ENCODE measurements around the gene FBXO24. TPM values are rescaled to one million over a fixed set of nuclear protein-coding genes. Genes with fewer than 3 reads are reported as not detected.

The FBXO24 gene
- total and polyA plus RNA-seq, 2 of the 8 experiments (the other 6 are each of a cell fraction or from before 2014, with no cell fraction given), result 0.35 to 0.57 TPM

- H3K36me3 ChIP-seq (ENCODE audit: control insufficient read depth in 2 of 4, insufficient read depth in 4 of 4, low read length in 3 of 4), result no peaks in the 10 kb centered on the region
- H3K23ac ChIP-seq (ENCODE audit: insufficient read length), result no peak overlapping the region
- 89% methylated on average over 4 of the region's 4 CpGs; no CpG with 5 or more reads in 1 of the 2 experiments for WGBS, 2 experiments (ENCODE audit: extremely low coverage in 1 of 2, insufficient coverage in 1 of 2, insufficient read length in 1 of 2, insufficient replicate concordance in 2 of 2, low coverage in 1 of 2, low lambda C conversion rate in 2 of 2, missing lambda C conversion rate in 1 of 2)
- no peak overlapping the region for H4K91ac ChIP-seq (replicated peaks; ENCODE audit: insufficient read length, low read length)
- no peak overlapping the region for H3K4ac ChIP-seq (replicated peaks; ENCODE audit: insufficient read length, low read depth, low read length)
- H2BK120ac ChIP-seq (replicated peaks; ENCODE audit: low read depth, low read length), result no peak overlapping the region
- H2AFZ ChIP-seq (ENCODE audit: low read length), result no peak overlapping the region
- H3K9me3 ChIP-seq (ENCODE audit: insufficient read depth in 2 of 2, low read depth in 1 of 2, low read length in 1 of 2), result no peaks in the 10 kb centered on the region
- no peak for FAIRE-seq
- no peak overlapping the region for H4K8ac ChIP-seq (ENCODE audit: extremely low read depth, insufficient read depth, low read length)
- H3K23me2 ChIP-seq (ENCODE audit: low read depth, low read length), result peaks cover 9% of the 10 kb centered on the region; the same call in 1 of the 2 replicates
- H3K27ac ChIP-seq (ENCODE audit: low read depth, low read length), result no peak overlapping the region
- no peak overlapping the region for H3K4me3 ChIP-seq (ENCODE audit: extremely low read depth in 1 of 4, insufficient read depth in 2 of 4, low read depth in 3 of 4, low read length in 4 of 4)
- peaks cover 1 to 2% of the 10 kb centered on the region in 2 experiments for H4K20me1 ChIP-seq (replicated peaks in 1 of 2; ENCODE audit: control insufficient read depth in 1 of 2, insufficient read depth in 2 of 2, low read length in 2 of 2)
- no peak for DNase-seq (ENCODE audit: low read depth in 1 of 2, low spot score in 2 of 2)
- no peak for TF ChIP-seq FOSL1 (IDR thresholded peaks at IDR 0.05; ENCODE audit: insufficient read depth, low read depth, low read length)
- no peak for TF ChIP-seq SIN3A (conservative IDR thresholded peaks at IDR 0.05 in 1 of 2, IDR thresholded peaks at IDR 0.05 in 1 of 2; ENCODE audit: low read depth in 1 of 2, low read length in 2 of 2)
- TF ChIP-seq TEAD4 (IDR thresholded peaks at IDR 0.05; ENCODE audit: low read depth, low read length), result no peak
- no peak for TF ChIP-seq ASH2L (IDR thresholded peaks at IDR 0.05; ENCODE audit: low read length)
- no peak for TF ChIP-seq EP300 (IDR thresholded peaks at IDR 0.05; ENCODE audit: borderline replicate concordance in 1 of 2, low read depth in 2 of 2, low read length in 2 of 2)
- TF ChIP-seq NANOG (IDR thresholded peaks at IDR 0.05; ENCODE audit: insufficient read depth, low read depth, low read length, poor library complexity, severe bottlenecking), result no peak
- no peak overlapping the region for H2BK12ac ChIP-seq (ENCODE audit: low read depth, low read length)
- H3K9ac ChIP-seq (replicated peaks in 1 of 4; ENCODE audit: extremely low read depth in 1 of 4, low read depth in 3 of 4, low read length in 3 of 4), result no peak overlapping the region
- no peak overlapping the region for H3K56ac ChIP-seq (replicated peaks; ENCODE audit: insufficient read length, low read depth, low read length)
- no peaks in the 10 kb centered on the region for H3K79me1 ChIP-seq (ENCODE audit: low read depth, low read length)
- ChIA-PET POLR2A (ENCODE audit: partially characterized antibody) (interaction anchor here (1.1 to 2.9 kb wide), 7 partner anchors 10 to 90 kb away, joined by 3 to 20 read pairs (median 5); partner anchors contain the start of genes EPO and MOSPD3), CTCF (ENCODE audit: partially characterized antibody) (interaction anchor here (0.7 to 4.8 kb wide), 37 partner anchors 9 to 497 kb away, joined by 3 to 73 read pairs (median 5); partner anchors contain the start of genes ACTL6B, FBXO24, GNB2 and MOSPD3)
- no peak overlapping the region for H3K14ac ChIP-seq (ENCODE audit: insufficient read length)
- H3K4me1 ChIP-seq (replicated peaks in 1 of 4; ENCODE audit: control insufficient read depth in 3 of 4, insufficient read depth in 4 of 4, low read length in 3 of 4), result peaks cover 0 to 14% (median 9%) of the 10 kb centered on the region in 4 experiments; a peak in 6 of 7 replicates
- H3K79me2 ChIP-seq (ENCODE audit: control insufficient read depth in 1 of 2, insufficient read depth in 2 of 2, low read length in 2 of 2), result no peaks in the 10 kb centered on the region
- no peak overlapping the region for H4K5ac ChIP-seq (ENCODE audit: insufficient read length, low read depth, low read length)
- no peak overlapping the region for H2BK20ac ChIP-seq (ENCODE audit: low read length)
- no peak overlapping the region for H2BK15ac ChIP-seq (ENCODE audit: low read length)
- H2AK5ac ChIP-seq (ENCODE audit: low read depth, low read length), result no peak overlapping the region
- H2BK5ac ChIP-seq (ENCODE audit: low read depth, low read length), result no peak overlapping the region
- peaks cover 0 to 20% (median 10%) of the 10 kb centered on the region in 4 experiments; a peak in 6 of 7 replicates for H3K27me3 ChIP-seq (replicated peaks in 1 of 4; ENCODE audit: control insufficient read depth in 3 of 4, extremely low read depth in 1 of 4, insufficient read depth in 3 of 4, low read length in 3 of 4)
- H3K18ac ChIP-seq (ENCODE audit: extremely low read depth, low read length), result no peak overlapping the region
- H3K4me2 ChIP-seq (ENCODE audit: insufficient read depth in 1 of 2, low read depth in 2 of 2, low read length in 2 of 2), result no peak overlapping the region
Measured at GRCh38 chr7:100630066-100630465, 43.9 kb downstream of the FBXO24 start.

Measured in H1 (cell line).